ENCODE results near the gene TMC3.

- TF ChIP-seq ZBTB26 (CRISPR knock-in tag; IDR thresholded peaks at IDR 0.05; ENCODE audit: borderline replicate concordance) (no peak), TAF1 (CRISPR knock-in tag; IDR thresholded peaks at IDR 0.05) (no peak), NFYB (CRISPR knock-in tag; IDR thresholded peaks at IDR 0.05) (no peak), ZEB1 (IDR thresholded peaks at IDR 0.05; ENCODE audit: insufficient replicate concordance, low read depth) (no peak), CTCF (CRISPR knock-in tag; IDR thresholded peaks at IDR 0.05) (no peak), MAX (IDR thresholded peaks at IDR 0.05) (no peak), KDM1A (CRISPR knock-in tag; IDR thresholded peaks at IDR 0.05) (no peak), SP5 (CRISPR knock-in tag; IDR thresholded peaks at IDR 0.05; ENCODE audit: borderline replicate concordance, low read depth) (no peak), SIN3A (IDR thresholded peaks at IDR 0.05; ENCODE audit: borderline replicate concordance, low read depth, low read length) (no peak), EZH2 (conservative IDR thresholded peaks at IDR 0.05; ENCODE audit: low read depth, low read length) (no peak), FOXO4 (CRISPR knock-in tag; conservative IDR thresholded peaks at IDR 0.05) (no peak), ZNF780A (CRISPR knock-in tag; IDR thresholded peaks at IDR 0.05) (no peak), JUNB (CRISPR knock-in tag; IDR thresholded peaks at IDR 0.05; ENCODE audit: borderline replicate concordance) (no peak), FIP1L1 (IDR thresholded peaks at IDR 0.05; ENCODE audit: borderline replicate concordance, insufficient read depth, low read depth, low read length) (no peak)
These were observed at the start of gene TMC3 for GRCh38 chr15:81373775-81374395.

All from HepG2 (cell line).